GM06990 (cell line): Measurements from ENCODE around the gene REPS1.

Experiments used
- DNase-seq: peaks from one replicate; pipeline ENCODE4 v3.0.0-alpha.2; 2011; ENCODE audit not compliant: insufficient read length; ENCODE audit errors: extremely low read depth
- H3K27me3 ChIP-seq: replicated peaks from 2 replicates; pipeline ENCODE4 v1.6.0; 2011; ENCODE audit warnings: low read length; ENCODE audit not compliant: control insufficient read depth, insufficient read depth
- H3K36me3 ChIP-seq: 2 replicates; pipeline ENCODE4 v1.5.1; 2011; ENCODE audit warnings: low read length; ENCODE audit not compliant: control insufficient read depth, insufficient read depth
- H3K4me3 ChIP-seq: replicated peaks from 2 replicates; pipeline ENCODE4 v1.5.1; 2011; ENCODE audit warnings: low read depth, mild to moderate bottlenecking, control low read depth, low read length
- CTCF ChIP-seq: IDR thresholded peaks from 2 replicates; pipeline ENCODE4 v1.5.1; 2011; ENCODE audit warnings: low read length, control low read depth, mild to moderate bottlenecking, inconsistent platforms; ENCODE audit not compliant: insufficient read depth, poor library complexity, severe bottlenecking

Gene REPS1

GRCh38 chr6:138975815-138976214 lies 12.2 kb downstream of the REPS1 start:
- no peak for TF ChIP-seq CTCF
- H3K27me3 ChIP-seq = no peaks in the 10 kb centered on the region
- no peak for DNase-seq
- no peak overlapping the region for H3K4me3 ChIP-seq
- no peaks in the 10 kb centered on the region for H3K36me3 ChIP-seq

GRCh38 chr6:138973466-138974153 lies 14.4 kb downstream of the REPS1 start:
- no peak for DNase-seq
- no peaks in the 10 kb centered on the region for H3K27me3 ChIP-seq
- H3K4me3 ChIP-seq = no peak overlapping the region
- H3K36me3 ChIP-seq = no peaks in the 10 kb centered on the region
- TF ChIP-seq CTCF = no peak

- TF ChIP-seq CTCF = no peak
- Histone ChIP-seq H3K36me3 (no peaks in the 10 kb centered on the region), H3K4me3 (no peak overlapping the region), H3K27me3 (no peaks in the 10 kb centered on the region)
- no peak for DNase-seq
These were observed 15.8 kb downstream of the REPS1 start for GRCh38 chr6:138972226-138972665.

GRCh38 chr6:138971601-138972000 lies 16.5 kb downstream of the REPS1 start:
- no peak overlapping the region for H3K4me3 ChIP-seq
- H3K27me3 ChIP-seq = no peaks in the 10 kb centered on the region
- no peak for TF ChIP-seq CTCF
- H3K36me3 ChIP-seq = no peaks in the 10 kb centered on the region
- no peak for DNase-seq

GRCh38 chr6:138970856-138971425 lies 17.1 kb downstream of the REPS1 start:
- H3K36me3 ChIP-seq = no peaks in the 10 kb centered on the region
- no peak for TF ChIP-seq CTCF
- no peak overlapping the region for H3K4me3 ChIP-seq
- DNase-seq = no peak
- no peaks in the 10 kb centered on the region for H3K27me3 ChIP-seq
